Transverse colon (tissue), 3 donors: Measurements from ENCODE around the gene CFAP99.

Source experiments
- POLR2A ChIP-seq: fragments of 450-650 bp; IDR thresholded peaks from one replicate; pipeline ENCODE4 v1.6.1; 2016; ENCODE audit warnings: antibody characterized with exemption, mild to moderate bottlenecking, moderate library complexity
- TF ChIP-seq, protein P1 (sequence below), 5 experiments: fragments of 200-600 bp in 3 of 5; fragments of 450-650 bp in 2 of 5; sonication (generic) in 3 of 5; IDR thresholded peaks; 1 replicate in 2 of 5; 2 replicates in 3 of 5; pipeline ENCODE4 v1.5.1; 2016 to 2017; ENCODE audit warnings: antibody characterized with exemption in 5 of 5, inconsistent platforms in 3 of 5, mild to moderate bottlenecking in 2 of 5, moderate library complexity in 1 of 5

DNA sequence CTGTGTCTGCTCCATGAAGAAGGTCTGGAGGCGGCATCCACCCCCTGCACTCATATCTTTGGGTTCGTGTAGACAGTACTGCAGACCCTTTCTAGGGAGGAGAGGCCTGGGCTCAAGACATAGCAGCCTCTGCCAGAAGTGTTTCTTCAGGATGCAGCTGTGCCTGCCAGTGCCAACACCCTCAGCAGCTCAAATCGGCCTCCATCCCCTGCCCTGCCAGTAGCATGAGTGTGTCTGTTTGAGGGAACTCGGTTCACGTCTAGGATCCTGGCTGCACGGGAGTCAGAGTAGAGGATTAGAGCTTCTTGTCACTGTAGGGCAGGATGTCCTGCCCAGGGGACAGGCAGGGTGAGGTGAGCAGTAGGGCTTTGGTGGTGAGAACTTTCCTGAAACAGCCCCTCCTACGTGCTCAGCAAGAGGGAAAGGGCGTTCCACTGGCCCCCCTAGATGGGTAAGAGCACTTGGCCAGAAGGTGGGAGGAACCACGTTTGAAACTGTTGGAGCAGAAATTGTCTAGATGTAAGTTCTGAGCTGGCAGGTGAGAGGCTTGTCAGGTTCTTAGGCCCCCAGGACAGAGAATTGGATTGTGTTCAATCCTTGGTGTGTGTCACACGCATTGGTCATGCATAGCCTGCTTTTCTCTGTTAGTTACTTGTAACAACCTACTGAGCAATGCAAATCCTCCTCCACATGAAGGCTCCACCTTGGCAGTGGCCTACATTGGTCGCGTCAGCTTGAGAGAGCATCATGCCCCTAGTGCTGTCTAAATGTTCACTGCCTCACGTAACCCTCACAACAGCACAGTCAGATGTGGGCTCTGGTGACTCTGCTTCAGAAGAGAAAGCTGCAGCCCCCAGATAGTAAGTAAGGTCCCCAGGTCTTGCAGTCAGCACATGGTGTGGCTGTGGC, 91.8 kb downstream of the CFAP99 start:
- TF ChIP-seq, protein P1, sequence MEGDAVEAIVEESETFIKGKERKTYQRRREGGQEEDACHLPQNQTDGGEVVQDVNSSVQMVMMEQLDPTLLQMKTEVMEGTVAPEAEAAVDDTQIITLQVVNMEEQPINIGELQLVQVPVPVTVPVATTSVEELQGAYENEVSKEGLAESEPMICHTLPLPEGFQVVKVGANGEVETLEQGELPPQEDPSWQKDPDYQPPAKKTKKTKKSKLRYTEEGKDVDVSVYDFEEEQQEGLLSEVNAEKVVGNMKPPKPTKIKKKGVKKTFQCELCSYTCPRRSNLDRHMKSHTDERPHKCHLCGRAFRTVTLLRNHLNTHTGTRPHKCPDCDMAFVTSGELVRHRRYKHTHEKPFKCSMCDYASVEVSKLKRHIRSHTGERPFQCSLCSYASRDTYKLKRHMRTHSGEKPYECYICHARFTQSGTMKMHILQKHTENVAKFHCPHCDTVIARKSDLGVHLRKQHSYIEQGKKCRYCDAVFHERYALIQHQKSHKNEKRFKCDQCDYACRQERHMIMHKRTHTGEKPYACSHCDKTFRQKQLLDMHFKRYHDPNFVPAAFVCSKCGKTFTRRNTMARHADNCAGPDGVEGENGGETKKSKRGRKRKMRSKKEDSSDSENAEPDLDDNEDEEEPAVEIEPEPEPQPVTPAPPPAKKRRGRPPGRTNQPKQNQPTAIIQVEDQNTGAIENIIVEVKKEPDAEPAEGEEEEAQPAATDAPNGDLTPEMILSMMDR (IDR thresholded peaks at IDR 0.05) = no peak
- no peak for TF ChIP-seq POLR2A
